GM04504 (cell line): Measurements from ENCODE around the gene RMDN2.
"Not testable (repeated sequence)": the region's sequence is repeated elsewhere in the genome, so short reads cannot be mapped to it uniquely, and the experiment has no call there.

ENCODE experiments used
- DNase-seq: peaks from one replicate; pipeline ENCODE4 v3.0.0-alpha.2; 2012; ENCODE audit warnings: low read depth

The RMDN2 gene

GRCh38 chr2:37897511-37897910 is 27.6 kb upstream of the RMDN2 start:
- no peak for DNase-seq

GRCh38 chr2:37898448-37898847 is 26.6 kb upstream of the RMDN2 start:
- DNase-seq: no peak

DNA sequence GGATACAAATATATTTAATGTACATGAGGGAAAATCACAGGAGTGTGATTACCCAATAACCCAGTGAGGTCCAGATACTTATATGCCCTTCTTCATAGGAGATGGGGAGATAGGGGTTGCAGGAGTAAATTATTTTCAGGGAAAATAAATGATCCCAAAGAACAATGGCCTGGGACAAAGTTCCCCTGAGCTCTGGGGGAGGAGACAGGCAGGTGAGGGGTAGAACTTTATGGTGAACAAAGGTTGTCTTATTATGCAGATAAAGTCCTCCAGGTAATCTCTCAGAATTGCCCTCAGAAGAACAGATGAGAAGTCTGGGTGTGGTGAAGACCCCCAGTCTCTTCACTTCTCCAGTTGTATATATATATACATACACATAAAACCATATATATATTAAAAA is 22.1 kb upstream of the RMDN2 start:
- no peak for DNase-seq

DNA sequence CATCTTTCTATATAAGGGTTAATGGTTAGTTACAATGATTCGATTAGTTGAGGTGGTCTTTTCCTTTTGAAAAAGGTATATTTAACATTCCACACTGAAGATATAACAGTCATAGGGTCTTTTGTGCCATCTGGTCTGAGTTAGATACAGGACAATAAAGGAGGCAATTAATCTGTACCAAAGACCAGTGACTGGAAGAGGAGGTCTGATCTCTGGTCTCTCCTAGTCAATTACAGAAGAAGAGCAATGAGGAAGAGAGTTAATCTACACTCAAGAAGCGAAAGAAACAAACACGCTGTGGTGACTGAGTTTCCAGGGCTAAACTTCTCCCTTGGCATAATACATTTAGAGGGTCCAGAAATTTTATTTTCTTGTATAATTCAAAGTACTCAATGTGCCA is 20.7 kb upstream of the RMDN2 start:
- no peak for DNase-seq

GRCh38 chr2:37904993-37905392 is 20.1 kb upstream of the RMDN2 start:
- no peak for DNase-seq

DNA sequence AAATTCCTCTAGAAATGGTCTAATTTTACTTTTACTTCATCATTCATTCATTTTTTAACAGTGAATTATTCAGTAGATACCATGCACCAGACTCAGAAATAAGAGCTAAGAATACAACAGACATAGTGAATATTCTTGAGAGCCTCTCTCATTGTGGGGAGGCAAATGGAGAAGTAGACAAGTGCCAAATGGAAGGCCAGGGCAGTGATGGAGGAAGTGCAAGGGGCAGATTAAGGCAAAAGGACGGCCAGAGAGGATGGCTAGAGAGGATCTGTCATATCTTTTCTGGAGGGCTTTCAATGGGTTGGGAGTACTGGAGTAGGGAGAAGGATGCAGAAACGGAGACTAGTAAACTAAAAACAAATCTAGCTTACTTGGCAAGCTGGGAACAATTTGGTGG is 19.0 kb upstream of the RMDN2 start:
- DNase-seq: no peak

DNA sequence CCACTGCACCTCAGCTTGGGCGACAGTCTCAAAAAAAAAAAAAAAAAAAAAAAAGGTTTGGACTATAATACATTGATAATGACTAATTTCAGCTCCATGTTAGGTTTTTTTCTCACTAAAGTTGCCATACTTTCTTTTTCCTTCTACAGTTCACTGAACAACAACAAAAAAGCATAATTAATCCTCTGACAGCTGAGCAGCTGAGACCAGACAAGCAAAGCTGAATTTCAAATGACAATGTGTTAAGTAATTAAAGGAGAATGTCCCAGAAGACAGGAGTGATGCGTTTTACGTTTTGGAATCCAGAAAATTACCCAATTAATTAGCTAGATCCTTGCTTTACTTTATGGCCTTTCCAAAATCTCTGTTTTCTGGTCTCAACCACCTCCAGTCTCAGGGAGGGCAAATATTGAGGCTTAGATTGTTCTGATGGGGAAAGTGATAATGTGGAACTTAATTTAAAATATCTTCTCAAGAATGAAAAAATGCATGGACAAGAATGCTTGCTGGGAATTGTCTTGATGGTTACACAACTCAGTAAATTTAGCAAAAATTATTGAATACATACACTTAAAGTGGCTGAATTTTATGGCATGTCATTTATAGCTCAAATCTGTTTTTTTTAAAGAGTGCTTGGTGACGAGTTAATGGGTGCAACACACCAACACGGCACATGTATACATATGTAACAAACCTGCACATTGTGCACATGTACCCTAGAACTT is 17.4 kb upstream of the RMDN2 start:
- DNase-seq: no peak

DNA sequence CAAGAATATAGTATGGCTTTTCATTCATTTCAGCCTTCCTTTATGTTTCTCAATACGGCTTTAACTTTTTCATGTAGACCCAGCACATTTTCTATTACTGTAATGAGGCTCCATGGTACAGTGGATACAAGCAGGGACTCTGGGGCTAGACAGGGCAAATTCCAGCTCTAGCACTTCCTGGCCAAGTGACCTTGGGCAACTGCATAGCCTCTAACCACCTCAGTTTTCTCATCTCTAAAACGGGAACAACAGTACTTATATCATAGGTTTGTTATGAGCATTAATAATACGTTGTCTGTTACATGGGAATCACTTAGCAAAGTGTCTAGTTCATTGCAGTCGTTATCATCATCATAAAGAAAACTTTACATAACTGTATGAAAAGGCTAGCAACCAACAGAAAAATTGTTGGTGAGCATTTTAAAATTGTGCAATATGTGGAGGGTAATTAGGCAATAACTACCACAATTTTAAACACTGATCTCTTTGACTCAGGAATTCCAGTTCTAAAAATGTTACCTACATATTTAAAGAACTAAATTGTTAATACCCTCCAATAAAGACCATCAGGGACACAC is 13.7 kb upstream of the RMDN2 start:
- no peak for DNase-seq

DNA sequence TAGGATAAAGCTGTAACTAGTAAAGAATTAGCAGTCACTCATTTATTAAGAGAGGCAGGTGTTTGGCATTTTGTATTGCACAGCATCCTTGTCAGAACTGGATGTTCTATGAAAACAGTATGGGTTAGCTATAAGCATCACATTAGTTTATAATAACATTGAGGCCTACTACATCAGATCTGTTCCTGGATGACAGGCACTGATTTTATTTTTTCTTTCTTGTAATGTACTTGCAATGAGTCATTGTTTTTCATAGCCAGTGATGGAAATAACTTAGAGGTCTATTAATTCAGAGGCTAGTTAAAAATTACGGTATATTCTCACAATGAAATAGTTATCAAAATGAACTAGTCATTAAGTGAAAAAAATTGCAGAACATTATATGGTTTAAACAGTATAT is 13.0 kb upstream of the RMDN2 start:
- no peak for DNase-seq

- no peak for DNase-seq
Observed at GRCh38 chr2:37912616-37913015, 12.5 kb upstream of the RMDN2 start.

DNA sequence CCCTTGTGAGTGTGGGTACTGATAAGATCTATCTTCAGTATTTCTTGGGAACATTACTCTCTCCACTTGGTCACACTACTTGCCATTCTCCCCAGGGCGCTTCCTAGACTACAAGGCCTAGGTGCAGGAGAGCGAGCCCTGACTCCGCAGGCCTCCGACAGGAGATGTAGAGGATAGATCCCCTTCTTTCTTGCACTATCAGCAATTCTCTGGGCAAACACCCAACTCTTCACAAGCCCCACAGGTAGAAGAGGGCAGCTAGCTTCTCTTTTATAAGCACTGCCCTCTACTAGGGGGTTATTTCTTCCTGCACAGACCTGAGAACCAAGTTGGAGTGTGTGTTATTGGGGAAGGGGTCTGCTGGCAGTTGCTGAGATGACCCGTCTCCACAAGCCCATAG is 10.7 kb upstream of the RMDN2 start:
- DNase-seq: no peak

GRCh38 chr2:37915773-37916172 is 9.3 kb upstream of the RMDN2 start:
- no peak for DNase-seq

GRCh38 chr2:37916512-37917082 is 8.5 kb upstream of the RMDN2 start:
- DNase-seq: peak; percentile 97

DNA sequence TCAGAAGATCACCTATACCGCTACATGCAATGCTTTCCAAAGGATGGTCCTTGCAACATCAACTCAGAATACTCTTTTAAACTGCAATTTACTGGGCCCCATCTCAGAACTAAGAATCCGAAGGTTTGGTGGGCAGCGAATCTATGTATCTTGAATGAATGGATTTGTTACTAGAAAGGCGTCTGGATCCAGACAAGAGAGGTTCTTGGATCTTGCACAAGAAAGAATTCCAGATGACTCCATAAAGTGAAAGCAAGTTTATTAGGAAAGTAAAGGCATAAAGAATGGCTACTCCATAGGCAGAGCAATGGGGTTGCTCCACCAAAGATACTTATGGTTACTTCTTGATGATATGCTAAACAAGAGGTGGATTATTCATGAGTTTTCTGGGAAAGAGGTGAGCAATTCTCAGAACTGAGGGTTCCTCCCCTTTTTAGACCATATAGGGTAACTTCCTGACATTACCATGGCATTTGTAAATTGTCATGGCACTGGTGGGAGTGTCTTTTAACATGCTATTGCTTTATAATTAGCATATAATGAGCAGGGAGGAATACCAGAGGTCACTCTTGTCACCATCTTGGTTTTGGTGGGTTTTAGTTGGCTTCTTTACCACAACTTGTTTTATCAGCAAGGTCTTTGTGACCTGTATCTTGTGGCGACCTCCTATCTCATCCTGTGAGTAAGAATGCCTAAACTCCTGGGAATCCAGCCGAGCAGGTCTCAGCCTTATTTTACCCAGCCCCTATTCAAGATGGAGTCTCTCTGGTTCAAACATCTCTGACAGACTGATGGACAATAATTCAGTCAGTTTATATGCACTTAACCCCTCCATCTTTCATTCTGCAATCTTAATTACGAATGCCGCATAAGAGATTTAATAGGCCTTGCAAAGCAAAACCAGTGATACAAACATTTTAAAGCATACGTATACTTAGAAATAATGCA is 7.5 kb upstream of the RMDN2 start:
- DNase-seq: no peak

- DNase-seq: no peak
Observed at GRCh38 chr2:37918742-37919186, 6.3 kb upstream of the RMDN2 start.

DNA sequence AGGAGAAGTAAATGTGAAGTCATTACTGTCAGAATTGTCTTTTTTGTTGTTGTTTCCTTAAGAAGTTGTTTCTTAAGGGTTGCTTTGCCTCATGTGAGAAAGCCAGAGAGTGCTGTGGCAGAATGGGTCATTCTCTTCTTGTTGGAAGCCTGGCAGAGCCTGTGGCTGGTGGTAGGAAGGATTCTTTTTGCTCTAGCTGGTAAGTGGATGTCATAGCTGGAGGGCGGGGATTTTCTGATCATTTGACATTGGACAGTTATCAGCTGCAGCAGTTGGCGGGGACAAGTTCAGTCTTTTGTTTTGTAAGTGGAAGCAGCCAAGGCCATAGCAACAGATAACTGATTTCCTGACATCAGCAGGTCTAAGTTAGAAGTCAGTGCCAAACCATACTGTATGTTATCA is 5.5 kb upstream of the RMDN2 start:
- no peak for DNase-seq

- no peak for DNase-seq
Observed at GRCh38 chr2:37920570-37920969, 4.5 kb upstream of the RMDN2 start.

DNA sequence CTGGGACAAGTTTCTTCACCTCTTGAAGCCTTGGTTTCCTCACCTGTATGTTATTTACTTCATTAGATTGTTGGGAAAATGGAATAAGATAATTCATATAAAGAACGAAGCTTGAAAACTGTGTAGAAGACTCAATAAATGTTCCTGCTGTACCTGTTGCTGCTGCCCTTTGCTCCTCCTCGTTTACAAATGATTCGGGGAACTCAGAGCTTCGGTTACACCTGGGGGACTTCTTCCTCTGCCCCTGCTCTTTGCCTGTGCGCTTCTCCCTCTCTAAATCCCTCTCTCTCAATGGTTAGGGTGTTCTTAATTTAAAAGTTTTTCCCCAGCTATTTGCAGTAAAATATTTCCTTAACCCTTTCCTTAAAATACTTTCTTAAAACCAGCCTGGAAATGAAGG is 3.3 kb upstream of the RMDN2 start:
- no peak for DNase-seq

DNA sequence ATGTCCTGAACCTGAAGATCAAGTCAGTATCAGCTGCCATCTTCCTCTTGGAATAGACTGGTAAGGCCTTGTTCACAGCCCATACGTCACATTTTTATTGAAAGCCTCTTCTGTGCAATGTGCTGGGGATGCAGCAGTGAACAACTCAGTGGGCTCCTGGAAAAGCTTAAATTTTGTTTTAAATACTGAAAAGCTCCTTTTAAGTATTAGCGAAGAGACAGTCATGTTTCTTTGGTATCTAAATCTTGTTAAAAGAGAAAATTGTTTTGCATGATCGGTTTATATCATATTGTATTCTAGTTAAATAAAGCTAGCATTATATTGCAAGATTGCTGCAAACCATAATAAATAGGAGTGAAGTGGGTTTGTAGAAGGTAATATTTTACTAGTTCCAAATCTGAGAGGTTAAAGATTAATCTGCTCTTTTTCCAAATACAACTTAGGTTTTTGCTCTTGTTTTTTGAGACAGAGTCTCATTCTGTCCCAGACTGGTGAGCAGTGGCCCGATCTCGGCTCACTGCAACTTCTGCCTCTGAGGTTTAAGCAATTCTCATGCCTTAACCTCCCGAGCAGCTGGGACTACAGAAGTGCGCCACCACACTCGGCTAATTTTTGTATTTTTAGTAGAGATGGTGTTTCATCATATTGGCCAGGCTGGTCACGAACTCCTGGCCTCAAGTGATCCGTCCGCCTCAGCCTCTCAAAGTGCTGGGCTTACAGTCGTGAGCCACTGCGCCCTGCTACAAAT is 1.6 kb upstream of the RMDN2 start:
- no peak for DNase-seq

DNA sequence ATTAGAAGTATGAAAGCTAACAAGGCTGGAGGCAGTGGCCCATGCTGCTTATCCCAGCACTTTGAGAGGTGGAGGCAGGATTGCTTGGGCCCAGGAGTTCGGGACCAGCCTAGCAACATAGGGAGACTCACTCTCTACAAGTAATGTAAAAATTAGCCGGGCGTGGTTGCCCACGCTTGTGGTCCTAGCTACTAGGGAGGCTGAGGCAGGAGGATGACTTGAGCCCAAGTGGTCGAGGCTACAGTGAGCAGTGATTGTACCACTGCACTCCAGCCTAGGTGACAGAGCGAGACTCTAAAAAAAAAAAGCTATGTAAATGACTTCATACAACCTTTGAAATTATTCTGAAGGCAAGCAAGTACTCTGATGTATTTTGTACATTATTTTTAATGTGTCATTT is 1.5 kb downstream of the RMDN2 start:
- DNase-seq: no peak

DNA sequence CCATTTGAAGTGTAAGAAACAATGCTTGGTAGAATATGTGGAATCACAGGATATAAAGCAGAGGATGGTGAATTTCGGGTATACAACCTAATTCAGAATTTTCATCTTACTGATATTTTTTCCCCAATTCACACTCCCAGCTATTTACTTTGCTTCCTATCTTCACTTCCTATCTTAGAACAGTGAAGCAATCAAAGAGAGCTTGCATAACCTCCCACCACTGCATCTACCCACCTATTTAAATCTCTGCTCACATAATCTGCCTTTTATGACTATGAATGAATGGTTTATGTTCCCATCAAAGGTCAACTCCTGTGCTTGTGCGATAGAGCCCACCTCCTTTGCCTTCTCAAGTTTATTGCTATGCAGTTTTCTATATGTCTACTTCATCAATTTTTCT is 3.3 kb downstream of the RMDN2 start:
- no peak for DNase-seq

DNA sequence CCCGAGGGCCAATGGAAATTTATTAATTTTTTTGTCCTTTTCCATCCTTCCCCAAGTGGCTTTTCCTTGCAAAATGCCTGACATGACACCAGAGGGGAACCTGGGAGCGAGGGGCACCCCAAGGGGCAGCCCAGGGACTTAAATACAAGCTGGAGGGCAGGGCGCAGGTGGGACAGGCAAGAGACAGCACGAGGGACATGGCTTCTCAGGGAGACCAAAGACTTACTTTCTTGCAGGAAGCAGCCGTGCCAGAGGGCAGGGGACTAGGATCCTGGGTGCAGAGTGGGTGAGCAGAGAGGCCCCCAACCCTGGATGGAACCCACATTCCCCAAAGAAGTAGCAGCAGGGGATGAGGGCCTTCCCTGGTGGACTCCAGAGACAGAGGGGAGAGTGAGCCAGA is 5.3 kb downstream of the RMDN2 start:
- not testable (repeated sequence) for DNase-seq
